Smooth muscle cell (in vitro differentiated cells): Measurements from ENCODE around the gene TMEFF2. TPM values are rescaled to one million over a fixed set of nuclear protein-coding genes. Genes with fewer than 3 reads are reported as not detected.
A peak's percentile ranks its signal among the peaks of the same experiment; 100 is the strongest.

Experiments
- DNase-seq: peaks from one replicate; lab custom pipeline; 2025; ENCODE audit not compliant: unreplicated experiment; lab: John Stamatoyannopoulos, UW
- H2AFZ ChIP-seq: fragments of 200-600 bp; sonication (generic); 2 replicates; pipeline ENCODE4 v1.6.0; 2016; ENCODE audit warnings: antibody characterized with exemption, low read depth, mild to moderate bottlenecking
- H3F3A ChIP-seq: fragments of 200-600 bp; sonication (generic); 2 replicates; pipeline ENCODE4 v1.6.0; 2017; ENCODE audit warnings: antibody characterized with exemption, low read depth
- H3K27ac ChIP-seq: fragments of 200-600 bp; sonication (generic); 2 replicates; pipeline ENCODE4 v1.5.1; 2016; ENCODE audit warnings: low read depth, mild to moderate bottlenecking
- H3K27me3 ChIP-seq: fragments of 200-600 bp; sonication (generic); 2 replicates; pipeline ENCODE4 v1.6.1; 2016; ENCODE audit warnings: low read depth, mild to moderate bottlenecking
- H3K36me3 ChIP-seq: fragments of 200-600 bp; sonication (generic); 2 replicates; pipeline ENCODE4 v1.5.1; 2016; ENCODE audit warnings: low read depth
- H3K4me1 ChIP-seq: fragments of 200-600 bp; sonication (generic); 2 replicates; pipeline ENCODE4 v1.5.1; 2016; ENCODE audit warnings: low read depth
- H3K4me2 ChIP-seq: fragments of 200-600 bp; sonication (generic); 2 replicates; pipeline ENCODE4 v1.6.0; 2016; ENCODE audit warnings: mild to moderate bottlenecking
- H3K4me3 ChIP-seq: fragments of 200-600 bp; sonication (generic); 2 replicates; pipeline ENCODE4 v1.5.1; 2016; ENCODE audit warnings: mild to moderate bottlenecking
- H3K79me2 ChIP-seq: fragments of 200-600 bp; sonication (generic); 2 replicates; pipeline ENCODE4 v1.6.0; 2016; ENCODE audit warnings: low read depth, mild to moderate bottlenecking
- H3K9ac ChIP-seq: fragments of 200-600 bp; sonication (generic); 2 replicates; pipeline ENCODE4 v1.6.0; 2016; ENCODE audit warnings: low read depth
- H3K9me3 ChIP-seq: fragments of 200-600 bp; sonication (generic); replicated peaks from 2 replicates; pipeline ENCODE4 v1.5.1; 2016; ENCODE audit warnings: low read depth
- H4K20me1 ChIP-seq: fragments of 200-600 bp; sonication (generic); 2 replicates; pipeline ENCODE4 v1.6.0; 2016; ENCODE audit warnings: low read depth
- WGBS: methylation state at CpG from one replicate; pipeline ENCODE4 v1.1.7; 2016; ENCODE audit warnings: low lambda C conversion rate; 5-methylcytosine and 5-hydroxymethylcytosine counted together
- polyA plus RNA-seq: library from polyadenylated mRNA; unstranded; fragments of >200 nt; fragmentation: Nextera tagmentation; extraction: Ambion mirVana; gene quantifications from 2 replicates; pipeline ENCODE4 v1.2.1, GENCODE V29; 2016
- total RNA-seq: library from RNA; depleted of rRNA; stranded (reverse); fragments of >200 nt; gene quantifications from 2 replicates; pipeline ENCODE4 v1.2.3, GENCODE V29; 2014
- TF ChIP-seq, protein P1 (sequence below): fragments of 200-600 bp; sonication (generic); IDR thresholded peaks from 2 replicates; pipeline ENCODE4 v1.5.1; 2017; ENCODE audit warnings: borderline replicate concordance, mild to moderate bottlenecking, antibody characterized with exemption; ENCODE audit not compliant: insufficient read depth, poor library complexity, severe bottlenecking

TMEFF2 gene
- total and polyA plus RNA-seq, 2 experiments from 2014 or later: not detected

DNA sequence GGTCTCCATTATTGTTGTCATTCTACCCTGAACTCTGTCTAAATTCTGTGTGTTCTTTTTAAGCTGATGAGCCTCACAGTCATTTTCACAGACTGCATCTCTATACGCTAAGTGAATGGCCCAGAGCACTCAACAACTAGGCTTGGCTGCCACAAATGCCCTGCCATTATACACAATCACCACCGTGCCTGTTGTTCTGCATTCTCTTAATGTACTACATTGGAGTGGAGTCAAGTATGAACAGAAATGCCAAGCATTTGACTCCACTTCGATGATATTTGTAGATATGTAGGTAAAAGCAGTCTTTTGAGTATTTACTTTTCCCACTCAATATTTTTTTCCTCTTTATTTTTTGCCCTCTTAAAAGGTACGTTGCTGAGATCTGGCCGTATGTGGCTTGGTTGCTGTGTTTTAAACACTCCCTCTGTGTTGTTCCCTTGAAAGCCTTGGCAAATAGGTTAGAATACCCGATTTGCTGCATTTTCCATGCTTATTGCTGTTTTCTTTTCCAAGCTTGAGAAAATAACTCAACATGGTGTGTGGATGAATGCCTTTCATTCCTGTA lies 36.2 kb upstream of the TMEFF2 start:
- Histone ChIP-seq H3K36me3 (no peaks in the 10 kb centered on the region), H3K79me2 (no peaks in the 10 kb centered on the region), H4K20me1 (no peaks in the 10 kb centered on the region), H2AFZ (peak overlapping the region; percentile 37), H3K4me2 (no peak overlapping the region), H3K4me3 (no peak overlapping the region), H3F3A (no peaks in the 10 kb centered on the region), H3K27me3 (no peaks in the 10 kb centered on the region), H3K9ac (no peak overlapping the region), H3K9me3 (no peaks in the 10 kb centered on the region), H3K27ac (no peak overlapping the region), H3K4me1 (no peaks in the 10 kb centered on the region)
- TF ChIP-seq, protein P1, sequence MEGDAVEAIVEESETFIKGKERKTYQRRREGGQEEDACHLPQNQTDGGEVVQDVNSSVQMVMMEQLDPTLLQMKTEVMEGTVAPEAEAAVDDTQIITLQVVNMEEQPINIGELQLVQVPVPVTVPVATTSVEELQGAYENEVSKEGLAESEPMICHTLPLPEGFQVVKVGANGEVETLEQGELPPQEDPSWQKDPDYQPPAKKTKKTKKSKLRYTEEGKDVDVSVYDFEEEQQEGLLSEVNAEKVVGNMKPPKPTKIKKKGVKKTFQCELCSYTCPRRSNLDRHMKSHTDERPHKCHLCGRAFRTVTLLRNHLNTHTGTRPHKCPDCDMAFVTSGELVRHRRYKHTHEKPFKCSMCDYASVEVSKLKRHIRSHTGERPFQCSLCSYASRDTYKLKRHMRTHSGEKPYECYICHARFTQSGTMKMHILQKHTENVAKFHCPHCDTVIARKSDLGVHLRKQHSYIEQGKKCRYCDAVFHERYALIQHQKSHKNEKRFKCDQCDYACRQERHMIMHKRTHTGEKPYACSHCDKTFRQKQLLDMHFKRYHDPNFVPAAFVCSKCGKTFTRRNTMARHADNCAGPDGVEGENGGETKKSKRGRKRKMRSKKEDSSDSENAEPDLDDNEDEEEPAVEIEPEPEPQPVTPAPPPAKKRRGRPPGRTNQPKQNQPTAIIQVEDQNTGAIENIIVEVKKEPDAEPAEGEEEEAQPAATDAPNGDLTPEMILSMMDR: no peak
- 85% methylated on average over 6 of the region's 6 CpGs for WGBS
- no peak for DNase-seq

DNA sequence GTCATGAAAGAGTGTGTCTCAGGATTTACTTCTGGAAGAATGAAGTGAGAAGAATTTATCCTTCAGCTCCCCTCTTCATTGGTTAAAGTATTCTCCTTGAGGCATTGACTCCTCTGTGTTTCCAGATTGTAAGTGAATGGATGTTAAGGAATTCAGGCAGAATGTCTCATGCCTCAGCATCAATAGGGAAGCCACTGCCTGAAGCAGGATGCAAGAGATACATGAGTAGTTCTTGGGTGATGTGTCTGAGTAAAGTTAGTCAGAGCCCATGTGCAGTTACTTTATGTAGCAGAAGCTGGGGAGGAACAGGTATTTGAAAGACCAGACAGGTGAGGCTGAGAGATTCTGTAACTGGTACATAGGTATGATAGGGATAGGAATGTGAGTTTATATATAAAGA lies 34.0 kb upstream of the TMEFF2 start:
- H3K27me3 ChIP-seq: peaks cover 9% of the 10 kb centered on the region

DNA sequence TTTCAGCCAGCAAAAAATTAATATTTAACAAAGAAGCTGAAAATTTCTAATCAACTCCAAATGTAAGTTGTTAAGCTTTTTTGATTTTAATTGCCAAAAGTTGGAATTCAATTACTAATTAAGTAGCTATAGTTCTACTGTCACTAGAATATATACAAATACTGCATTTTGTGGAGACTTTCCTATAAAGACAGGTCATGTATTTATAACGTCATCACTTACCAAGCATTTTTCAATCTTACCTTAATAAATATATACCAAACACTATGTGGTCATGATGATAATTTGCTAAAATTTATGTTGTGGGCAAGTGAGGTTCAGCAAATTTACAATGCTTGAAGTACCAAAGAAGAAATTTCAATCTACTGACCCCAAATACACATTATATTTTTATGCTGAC lies 24.2 kb upstream of the TMEFF2 start:
- Histone ChIP-seq H2AFZ (no peak overlapping the region), H3F3A (no peaks in the 10 kb centered on the region), H4K20me1 (no peaks in the 10 kb centered on the region), H3K79me2 (no peaks in the 10 kb centered on the region), H3K27ac (no peak overlapping the region), H3K27me3 (peaks cover 3% of the 10 kb centered on the region), H3K4me1 (no peaks in the 10 kb centered on the region), H3K36me3 (no peaks in the 10 kb centered on the region), H3K4me3 (no peak overlapping the region), H3K9me3 (no peaks in the 10 kb centered on the region), H3K9ac (no peak overlapping the region), H3K4me2 (no peak overlapping the region)
- 83% methylated on average over 1 of the region's 1 CpG for WGBS
- TF ChIP-seq, protein P1: no peak
- DNase-seq: no peak

More for the DNA sequence above, 34.0 kb upstream of the TMEFF2 start:
- no peak for DNase-seq
- H3K79me2 ChIP-seq: no peaks in the 10 kb centered on the region
- TF ChIP-seq, protein P1: no peak
- H3K9ac ChIP-seq: no peak overlapping the region
- no peak overlapping the region for H3K27ac ChIP-seq
- H2AFZ ChIP-seq: no peak overlapping the region
- no peak overlapping the region for H3K4me3 ChIP-seq
- no peaks in the 10 kb centered on the region for H3K4me1 ChIP-seq
- H3K36me3 ChIP-seq: no peaks in the 10 kb centered on the region
- H3F3A ChIP-seq: no peaks in the 10 kb centered on the region
- no peaks in the 10 kb centered on the region for H3K9me3 ChIP-seq
- H4K20me1 ChIP-seq: no peaks in the 10 kb centered on the region
- no peak overlapping the region for H3K4me2 ChIP-seq

DNA sequence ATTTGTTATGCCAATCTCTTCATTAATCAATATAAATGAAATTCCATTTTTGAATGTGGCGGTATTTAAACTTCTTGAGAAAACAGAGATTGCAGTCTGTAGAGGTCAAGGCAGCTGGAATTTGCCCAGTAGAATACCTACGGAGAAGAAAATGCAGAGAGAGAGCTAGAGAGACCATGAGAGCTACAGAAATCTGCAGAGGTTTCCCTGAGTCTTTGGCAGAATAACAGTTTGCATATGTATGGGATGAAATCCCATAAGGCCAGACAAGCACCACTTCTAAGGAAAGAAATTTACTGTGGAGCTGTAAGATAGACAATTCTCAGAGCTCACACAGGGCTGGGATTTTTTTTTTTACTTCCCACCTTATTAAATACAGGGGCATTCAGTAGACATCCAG lies 23.6 kb upstream of the TMEFF2 start:
- 86% methylated on average over 2 of the region's 2 CpGs for WGBS
- H3K4me1 ChIP-seq: no peaks in the 10 kb centered on the region
- no peak for DNase-seq

More for the DNA sequence above, 23.6 kb upstream of the TMEFF2 start:
- Histone ChIP-seq H3K79me2 (no peaks in the 10 kb centered on the region), H3F3A (no peaks in the 10 kb centered on the region), H3K36me3 (no peaks in the 10 kb centered on the region), H4K20me1 (no peaks in the 10 kb centered on the region), H3K4me3 (no peak overlapping the region), H3K27me3 (no peaks in the 10 kb centered on the region), H3K9me3 (no peaks in the 10 kb centered on the region), H3K9ac (no peak overlapping the region), H2AFZ (no peak overlapping the region), H3K4me2 (no peak overlapping the region), H3K27ac (no peak overlapping the region)
- TF ChIP-seq, protein P1: no peak
